PC-3 (cell line): Measurements from ENCODE around the gene PLK5. TPM values are rescaled to one million over a fixed set of nuclear protein-coding genes. Genes with fewer than 3 reads are reported as not detected.

Experiments
- ATAC-seq: fragments of 200-7000 bp; cut with Tn5 transposase; 2 replicates; pipeline ENCODE4 v1.9.1; 2020; ENCODE audit warnings: mild to moderate bottlenecking, moderate library complexity
- BruUV-seq: library from RNA; stranded (reverse); fragments of 400-500 nt; replicated peaks from 2 replicates; lab custom pipeline; 2021; lab: Mats Ljungman, UMichigan
- CTCF ChIA-PET: fragments of 300-600 bp; sonication (Branson Sonifier 250); formaldehyde crosslinking; loops from one replicate; lab custom pipeline; 2022; ENCODE audit warnings: antibody characterized with exemption; lab: Charles Lee
- POLR2A ChIA-PET: fragments of 300-600 bp; sonication (Branson Sonifier 250); formaldehyde crosslinking; loops from one replicate; lab custom pipeline; 2022; ENCODE audit warnings: antibody characterized with exemption; ENCODE audit not compliant: unreplicated experiment; lab: Charles Lee
- DNase-seq: peaks from one replicate; pipeline ENCODE4 v3.0.0-alpha.2; 2015
- H2AFZ ChIP-seq: fragments of 300-600 bp; sonication (generic); 2 replicates; pipeline ENCODE4 v1.6.0; 2016; ENCODE audit warnings: antibody characterized with exemption, low read length
- H3F3A ChIP-seq: fragments of 300-600 bp; sonication (generic); one replicate; pipeline ENCODE4 v1.6.0; 2017; ENCODE audit warnings: antibody characterized with exemption, low read length, control low read depth, mild to moderate bottlenecking; ENCODE audit not compliant: unreplicated experiment
- H3K27ac ChIP-seq: fragments of 300-600 bp; sonication (generic); 2 replicates; pipeline ENCODE4 v1.5.1; 2016; ENCODE audit warnings: mild to moderate bottlenecking, low read length
- H3K27me3 ChIP-seq: fragments of 300-600 bp; sonication (generic); 2 replicates; pipeline ENCODE4 v1.6.1; 2016; ENCODE audit warnings: low read length, mixed read lengths
- H3K36me3 ChIP-seq: fragments of 300-600 bp; sonication (generic); 2 replicates; pipeline ENCODE4 v1.6.1; 2016; ENCODE audit warnings: low read depth, mixed run types, low read length, mixed read lengths
- H3K4me1 ChIP-seq: fragments of 300-600 bp; sonication (generic); 2 replicates; pipeline ENCODE4 v1.5.1; 2016; ENCODE audit warnings: low read length; ENCODE audit not compliant: insufficient read depth
- H3K4me2 ChIP-seq: fragments of 300-600 bp; sonication (generic); 2 replicates; pipeline ENCODE4 v1.6.0; 2016; ENCODE audit warnings: low read length
- H3K4me3 ChIP-seq: fragments of 300-600 bp; sonication (generic); 2 replicates; pipeline ENCODE4 v1.5.1; 2016; ENCODE audit warnings: mild to moderate bottlenecking, low read length, mixed read lengths
- H3K79me2 ChIP-seq: fragments of 300-600 bp; sonication (generic); 2 replicates; pipeline ENCODE4 v1.6.1; 2017; ENCODE audit warnings: low read length, mixed read lengths
- H3K9ac ChIP-seq: fragments of 300-600 bp; sonication (generic); 2 replicates; pipeline ENCODE4 v1.6.0; 2016; ENCODE audit warnings: mild to moderate bottlenecking, low read length
- H3K9me2 ChIP-seq: fragments of 300-600 bp; sonication (generic); replicated peaks from 2 replicates; pipeline ENCODE4 v1.6.1; 2016; ENCODE audit warnings: mixed run types, low read length, mixed read lengths
- H3K9me3 ChIP-seq: fragments of 300-600 bp; sonication (generic); 2 replicates; pipeline ENCODE4 v1.6.1; 2016; ENCODE audit warnings: low read length, mixed read lengths
- H4K20me1 ChIP-seq: fragments of 300-600 bp; sonication (generic); 2 replicates; pipeline ENCODE4 v1.6.1; 2016; ENCODE audit warnings: low read length, mixed read lengths
- EZH2 ChIP-seq: fragments of 300-600 bp; sonication (generic); IDR thresholded peaks from one replicate; pipeline ENCODE4 v1.6.1; 2017; ENCODE audit warnings: antibody characterized with exemption, mild to moderate bottlenecking, low read length; ENCODE audit not compliant: unreplicated experiment
- EZH2phosphoT487 ChIP-seq: fragments of 300-600 bp; sonication (generic); IDR thresholded peaks from 2 replicates; pipeline ENCODE4 v1.6.1; 2018; ENCODE audit warnings: mild to moderate bottlenecking, antibody characterized with exemption, low read length, borderline replicate concordance
- intact Hi-C: fragments of 100-400 bp; cut with micrococcal nuclease; formaldehyde crosslinking; loops from 2 replicates; pipeline ENCODE4 v1.9.0; 2023
- total RNA-seq: library from RNA; depleted of rRNA; stranded (reverse); fragments of >200 nt; gene quantifications from 2 replicates; pipeline ENCODE4 v1.2.3, GENCODE V29; 2014
- TF ChIP-seq, protein P1 (sequence below): fragments of 300-600 bp; sonication (generic); conservative IDR thresholded peaks from 2 replicates; pipeline ENCODE4 v1.5.1; 2017; ENCODE audit warnings: antibody characterized with exemption, low read depth, mild to moderate bottlenecking, low read length

PLK5 gene
- total RNA-seq, 1 experiment from 2014 or later = not detected

DNA sequence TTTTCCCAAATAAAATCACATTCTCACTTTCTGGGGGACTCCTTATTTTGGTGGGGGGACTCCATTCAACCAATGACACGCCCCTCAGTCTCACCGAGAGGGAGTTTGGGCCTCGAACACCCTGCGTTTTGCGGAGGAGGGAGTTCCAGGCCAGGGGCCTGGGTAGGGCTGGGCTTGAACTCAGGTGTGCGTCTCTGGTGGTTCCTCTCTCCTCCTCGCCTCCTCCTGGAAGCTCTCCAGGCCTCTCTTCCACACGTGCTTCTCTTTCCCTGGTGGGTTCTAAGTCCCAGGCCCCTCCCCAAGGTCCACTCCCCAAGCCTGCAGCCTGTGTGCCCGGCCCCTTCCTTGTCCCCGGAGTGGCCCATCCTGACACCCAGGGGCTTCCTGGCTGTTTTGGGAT lies 29.5 kb downstream of the PLK5 start:
- intact Hi-C loops = no loop called here
- ATAC-seq (no peak), DNase-seq (no peak)
- Histone ChIP-seq H3K9me2 (no peaks in the 10 kb centered on the region), H3K36me3 (no peaks in the 10 kb centered on the region), H3K9me3 (no peaks in the 10 kb centered on the region), H4K20me1 (no peaks in the 10 kb centered on the region), H3K4me3 (no peak overlapping the region), H3K4me2 (no peak overlapping the region), H3K27me3 (no peaks in the 10 kb centered on the region), H2AFZ (no peak overlapping the region), H3K9ac (no peak overlapping the region), H3K27ac (no peak overlapping the region), H3K4me1 (no peaks in the 10 kb centered on the region), H3K79me2 (no peaks in the 10 kb centered on the region), H3F3A (no peaks in the 10 kb centered on the region)
- ChIA-PET CTCF (no interaction called here), POLR2A (interaction anchor here (0.5 kb wide), 1 partner anchor 245 kb away, joined by 4 read pairs; no protein-coding TSS in a partner anchor)
- no TSS peak for BruUV-seq
- TF ChIP-seq EZH2phosphoT487 = no peak
- no peak for TF ChIP-seq EZH2
- TF ChIP-seq, protein P1, sequence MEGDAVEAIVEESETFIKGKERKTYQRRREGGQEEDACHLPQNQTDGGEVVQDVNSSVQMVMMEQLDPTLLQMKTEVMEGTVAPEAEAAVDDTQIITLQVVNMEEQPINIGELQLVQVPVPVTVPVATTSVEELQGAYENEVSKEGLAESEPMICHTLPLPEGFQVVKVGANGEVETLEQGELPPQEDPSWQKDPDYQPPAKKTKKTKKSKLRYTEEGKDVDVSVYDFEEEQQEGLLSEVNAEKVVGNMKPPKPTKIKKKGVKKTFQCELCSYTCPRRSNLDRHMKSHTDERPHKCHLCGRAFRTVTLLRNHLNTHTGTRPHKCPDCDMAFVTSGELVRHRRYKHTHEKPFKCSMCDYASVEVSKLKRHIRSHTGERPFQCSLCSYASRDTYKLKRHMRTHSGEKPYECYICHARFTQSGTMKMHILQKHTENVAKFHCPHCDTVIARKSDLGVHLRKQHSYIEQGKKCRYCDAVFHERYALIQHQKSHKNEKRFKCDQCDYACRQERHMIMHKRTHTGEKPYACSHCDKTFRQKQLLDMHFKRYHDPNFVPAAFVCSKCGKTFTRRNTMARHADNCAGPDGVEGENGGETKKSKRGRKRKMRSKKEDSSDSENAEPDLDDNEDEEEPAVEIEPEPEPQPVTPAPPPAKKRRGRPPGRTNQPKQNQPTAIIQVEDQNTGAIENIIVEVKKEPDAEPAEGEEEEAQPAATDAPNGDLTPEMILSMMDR = no peak

- no peaks in the 10 kb centered on the region for H3K9me3 ChIP-seq
- POLR2A ChIA-PET = no interaction called here
- no peak for ATAC-seq
- no peaks in the 10 kb centered on the region for H3K36me3 ChIP-seq
- no peaks in the 10 kb centered on the region for H3K79me2 ChIP-seq
- H3K27ac ChIP-seq = no peak overlapping the region
- no peaks in the 10 kb centered on the region for H3K27me3 ChIP-seq
- no peak overlapping the region for H3K9ac ChIP-seq
- intact Hi-C loops = no loop called here
- CTCF ChIA-PET = no interaction called here
- H2AFZ ChIP-seq = no peak overlapping the region
- TF ChIP-seq, protein P1 = no peak
- TF ChIP-seq EZH2 (no peak), EZH2phosphoT487 (no peak)
- H3K4me1 ChIP-seq = no peaks in the 10 kb centered on the region
- no peak overlapping the region for H3K4me3 ChIP-seq
- H3F3A ChIP-seq = no peaks in the 10 kb centered on the region
- no peaks in the 10 kb centered on the region; the same call in 1 of the 2 replicates for H4K20me1 ChIP-seq
- H3K4me2 ChIP-seq = no peak overlapping the region
- BruUV-seq = no TSS peak
- H3K9me2 ChIP-seq = no peaks in the 10 kb centered on the region
- DNase-seq = no peak
Observed at GRCh38 chr19:1554968-1555367, 31.1 kb downstream of the PLK5 start.

GRCh38 chr19:1555487-1556389 lies 31.9 kb downstream of the PLK5 start:
- intact Hi-C loops = no loop called here
- Histone ChIP-seq H3K79me2 (no peaks in the 10 kb centered on the region), H3K4me3 (no peak overlapping the region), H3K4me2 (no peak overlapping the region), H3K9me2 (no peaks in the 10 kb centered on the region), H3K36me3 (no peaks in the 10 kb centered on the region), H2AFZ (no peak overlapping the region), H3K27me3 (no peaks in the 10 kb centered on the region), H3K4me1 (no peaks in the 10 kb centered on the region), H3K9ac (no peak overlapping the region), H4K20me1 (no peaks in the 10 kb centered on the region; the same call in 1 of the 2 replicates), H3K27ac (no peak overlapping the region), H3F3A (no peaks in the 10 kb centered on the region), H3K9me3 (no peaks in the 10 kb centered on the region)
- ChIA-PET POLR2A (no interaction called here), CTCF (no interaction called here)
- no peak for TF ChIP-seq EZH2phosphoT487
- TF ChIP-seq, protein P1 = no peak
- no peak for TF ChIP-seq EZH2
- DNase-seq (no peak), ATAC-seq (no peak)
- no TSS peak for BruUV-seq
